LNCAP (cell line): ENCODE measurements around the gene PRR11.

Experiments
- CTCF ChIP-seq: fragments of 450-650 bp; IDR thresholded peaks from 2 replicates; pipeline ENCODE4 v1.5.1; 2017; ENCODE audit warnings: mild to moderate bottlenecking

PRR11 gene

GRCh38 chr17:59154721-59155438, 666 bp upstream of the PRR11 start, which contains the start of gene SKA2:
Gene SKA2 (minus strand): TSS chr17:59155186. CDS start chr17:59155163, 23 bp downstream.
- no peak for TF ChIP-seq CTCF

- TF ChIP-seq CTCF, result no peak
Observed at GRCh38 chr17:59160157-59161025, 4.8 kb downstream of the PRR11 start.

GRCh38 chr17:59161477-59161876, 5.9 kb downstream of the PRR11 start:
- TF ChIP-seq CTCF, result no peak

- peak; percentile 75 for TF ChIP-seq CTCF
Observed at GRCh38 chr17:59165933-59166342, 10.4 kb downstream of the PRR11 start.

GRCh38 chr17:59167571-59168001, 12.0 kb downstream of the PRR11 start:
- no peak for TF ChIP-seq CTCF

GRCh38 chr17:59172436-59173004, 17.0 kb downstream of the PRR11 start:
- TF ChIP-seq CTCF, result no peak

- TF ChIP-seq CTCF, result no peak
Observed at GRCh38 chr17:59174671-59175070, 19.1 kb downstream of the PRR11 start.
